H1 (cell line): Measurements from ENCODE around the gene SIX6. TPM values are rescaled to one million over a fixed set of nuclear protein-coding genes. Genes with fewer than 3 reads are reported as not detected.

Source experiments
- CTCF ChIA-PET: fragments of 300-600 bp; sonication (Branson Sonifier 250); formaldehyde crosslinking; loops from one replicate; lab custom pipeline; 2021; ENCODE audit not compliant: partially characterized antibody; lab: Charles Lee
- POLR2A ChIA-PET: fragments of 300-600 bp; sonication (Branson Sonifier 250); formaldehyde crosslinking; loops from one replicate; lab custom pipeline; 2021; ENCODE audit warnings: inconsistent platforms; ENCODE audit not compliant: partially characterized antibody; lab: Charles Lee
- DNase-seq, 2 experiments: peaks; one replicate each; pipeline versions ENCODE4 v3.0.0 to v3.0.0-alpha.2; 2010 to 2022; ENCODE audit warnings: low spot score in 2 of 2, low read depth in 1 of 2, mixed read lengths in 1 of 2
- FAIRE-seq: peaks from 2 replicates; lab custom pipeline; 2011; peaks lifted over from hg19 to GRCh38; lab: Jason Lieb, UNC
- H2AFZ ChIP-seq: 2 replicates; pipeline ENCODE4 v1.8.1; 2012; ENCODE audit warnings: low read length, inconsistent platforms
- H2AK5ac ChIP-seq: 2 replicates; pipeline ENCODE4 v1.6.1; 2013; ENCODE audit warnings: low read depth, low read length
- H2BK120ac ChIP-seq: replicated peaks from 2 replicates; pipeline ENCODE3; 2013; ENCODE audit warnings: low read depth, low read length, inconsistent platforms
- H2BK12ac ChIP-seq: 2 replicates; pipeline ENCODE4 v1.6.1; 2013; ENCODE audit warnings: low read depth, low read length
- H2BK15ac ChIP-seq: 2 replicates; pipeline ENCODE4 v1.6.1; 2013; ENCODE audit warnings: low read length
- H2BK20ac ChIP-seq: 2 replicates; pipeline ENCODE4 v1.6.1; 2013; ENCODE audit warnings: low read length
- H2BK5ac ChIP-seq: 2 replicates; pipeline ENCODE4 v1.6.1; 2013; ENCODE audit warnings: low read depth, low read length
- H3K14ac ChIP-seq: 2 replicates; pipeline ENCODE4 v1.6.1; 2013; ENCODE audit warnings: inconsistent platforms; ENCODE audit not compliant: insufficient read length
- H3K18ac ChIP-seq: 2 replicates; pipeline ENCODE4 v1.6.1; 2013; ENCODE audit warnings: low read length; ENCODE audit errors: extremely low read depth
- H3K23ac ChIP-seq: 2 replicates; pipeline ENCODE4 v1.6.1; 2013; ENCODE audit warnings: inconsistent platforms; ENCODE audit not compliant: insufficient read length
- H3K23me2 ChIP-seq: 2 replicates; pipeline ENCODE4 v1.6.1; 2013; ENCODE audit warnings: low read depth, low read length
- H3K27ac ChIP-seq: 2 replicates; pipeline ENCODE4 v1.6.1; 2011; ENCODE audit warnings: low read depth, low read length, inconsistent platforms
- H3K27me3 ChIP-seq, 4 experiments: replicated peaks in 1 of 4; 1 replicate in 1 of 4; 2 replicates in 3 of 4; pipeline versions ENCODE4 v1.6.1 to v1.8.1; 2011 to 2013; ENCODE audit warnings: low read length in 3 of 4, mild to moderate bottlenecking in 3 of 4, inconsistent platforms in 2 of 4, mixed read lengths in 2 of 4, moderate library complexity in 1 of 4; ENCODE audit not compliant: control insufficient read depth in 3 of 4, insufficient read depth in 3 of 4; ENCODE audit errors: extremely low read depth in 1 of 4
- H3K36me3 ChIP-seq, 4 experiments: 2 replicates each; pipeline versions ENCODE4 v1.6.1 to v1.8.1; 2011 to 2013; ENCODE audit warnings: mild to moderate bottlenecking in 4 of 4, low read length in 3 of 4, moderate library complexity in 2 of 4, control low read depth in 1 of 4, inconsistent platforms in 1 of 4; ENCODE audit not compliant: insufficient read depth in 4 of 4, control insufficient read depth in 2 of 4
- H3K4ac ChIP-seq: replicated peaks from 2 replicates; pipeline ENCODE3; 2013; ENCODE audit warnings: low read length, low read depth, mixed read lengths, inconsistent platforms; ENCODE audit not compliant: insufficient read length
- H3K4me1 ChIP-seq, 4 experiments: replicated peaks in 1 of 4; 1 replicate in 1 of 4; 2 replicates in 3 of 4; pipeline versions ENCODE4 v1.6.1 to v1.8.1; 2011 to 2013; ENCODE audit warnings: low read length in 3 of 4, inconsistent platforms in 2 of 4, mixed read lengths in 1 of 4; ENCODE audit not compliant: insufficient read depth in 4 of 4, control insufficient read depth in 3 of 4
- H3K4me2 ChIP-seq, 2 experiments: 2 replicates each; pipeline versions ENCODE4 v1.6.1 to v1.8.1; 2011 to 2013; ENCODE audit warnings: low read depth in 2 of 2, low read length in 2 of 2, control low read depth in 1 of 2, inconsistent platforms in 1 of 2, mild to moderate bottlenecking in 1 of 2; ENCODE audit not compliant: insufficient read depth in 1 of 2
- H3K4me3 ChIP-seq, 4 experiments: fragments of 200-600, 300-600 bp in 1 of 4; sonication (generic), shearing (Covaris generic), sonication (Bioruptor Twin) in 1 of 4; 2 replicates each; pipeline versions ENCODE4 v1.5.1 to v1.8.1; 2011 to 2016; ENCODE audit warnings: low read length in 4 of 4, low read depth in 3 of 4, control low read depth in 2 of 4, inconsistent platforms in 2 of 4, mild to moderate bottlenecking in 2 of 4, mixed read lengths in 1 of 4, moderate library complexity in 1 of 4; ENCODE audit not compliant: insufficient read depth in 2 of 4; ENCODE audit errors: extremely low read depth in 1 of 4
- H3K56ac ChIP-seq: replicated peaks from 2 replicates; pipeline ENCODE3; 2013; ENCODE audit warnings: low read depth, mild to moderate bottlenecking, mixed read lengths, low read length, inconsistent platforms; ENCODE audit not compliant: insufficient read length
- H3K79me1 ChIP-seq: 2 replicates; pipeline ENCODE4 v1.6.1; 2013; ENCODE audit warnings: low read depth, low read length, control low read depth
- H3K79me2 ChIP-seq, 2 experiments: 2 replicates each; pipeline versions ENCODE4 v1.6.1 to v1.8.1; 2012 to 2013; ENCODE audit warnings: low read length in 2 of 2, mild to moderate bottlenecking in 2 of 2, inconsistent platforms in 1 of 2; ENCODE audit not compliant: insufficient read depth in 2 of 2, control insufficient read depth in 1 of 2
- H3K9ac ChIP-seq, 4 experiments: replicated peaks in 1 of 4; 1 replicate in 1 of 4; 2 replicates in 3 of 4; pipeline versions ENCODE4 v1.6.1 to v1.8.1; 2011 to 2013; ENCODE audit warnings: low read depth in 3 of 4, low read length in 3 of 4, control low read depth in 2 of 4, mild to moderate bottlenecking in 2 of 4, moderate library complexity in 2 of 4, inconsistent platforms in 1 of 4; ENCODE audit errors: extremely low read depth in 1 of 4
- H3K9me3 ChIP-seq, 2 experiments: 2 replicates each; pipeline versions ENCODE4 v1.6.1 to v1.8.1; 2012 to 2013; ENCODE audit warnings: mild to moderate bottlenecking in 2 of 2, moderate library complexity in 2 of 2, control low read depth in 1 of 2, inconsistent platforms in 1 of 2, low read depth in 1 of 2, low read length in 1 of 2, mixed read lengths in 1 of 2; ENCODE audit not compliant: insufficient read depth in 2 of 2
- H4K20me1 ChIP-seq, 2 experiments: replicated peaks in 1 of 2; 2 replicates each; pipeline versions ENCODE3 to v1.8.1; 2011 to 2013; ENCODE audit warnings: inconsistent platforms in 2 of 2, low read length in 2 of 2, mild to moderate bottlenecking in 1 of 2; ENCODE audit not compliant: insufficient read depth in 2 of 2, control insufficient read depth in 1 of 2
- H4K5ac ChIP-seq: 2 replicates; pipeline ENCODE4 v1.6.1; 2013; ENCODE audit warnings: low read length, low read depth, mixed read lengths, inconsistent platforms; ENCODE audit not compliant: insufficient read length
- H4K8ac ChIP-seq: 2 replicates; pipeline ENCODE4 v1.8.0; 2013; ENCODE audit warnings: mild to moderate bottlenecking, moderate library complexity, low read length, inconsistent platforms; ENCODE audit not compliant: insufficient read depth; ENCODE audit errors: extremely low read depth
- H4K91ac ChIP-seq: replicated peaks from 2 replicates; pipeline ENCODE3; 2013; ENCODE audit warnings: low read length, mixed read lengths, inconsistent platforms; ENCODE audit not compliant: insufficient read length
- CBX8 ChIP-seq: fragments of 300-800, 300-1000 bp; sonication (generic); IDR thresholded peaks from 2 replicates; pipeline ENCODE4 v1.7.1; 2016; ENCODE audit warnings: low read depth, low read length, borderline replicate concordance
- KDM1A ChIP-seq: fragments of 200-600, 300-600 bp; sonication (generic); IDR thresholded peaks from 2 replicates; pipeline ENCODE4 v1.7.1; 2016; ENCODE audit warnings: mild to moderate bottlenecking, low read length, borderline replicate concordance
- RNF2 ChIP-seq: fragments of 200-900, 300-1000 bp; sonication (generic); IDR thresholded peaks from 2 replicates; pipeline ENCODE4 v1.7.1; 2016; ENCODE audit warnings: borderline replicate concordance, low read depth, mild to moderate bottlenecking, antibody characterized with exemption, low read length; ENCODE audit not compliant: poor library complexity, severe bottlenecking; ENCODE audit errors: missing control alignments
- SP1 ChIP-seq: IDR thresholded peaks from 2 replicates; pipeline ENCODE4 v1.6.1; 2011; ENCODE audit warnings: low read depth, low read length
- TAF7 ChIP-seq: optimal IDR thresholded peaks from 2 replicates; pipeline ENCODE3; 2011; ENCODE audit warnings: low read depth, mild to moderate bottlenecking, inconsistent platforms, low read length, moderate library complexity, borderline replicate concordance
- WGBS, 2 experiments: shearing (Covaris generic) in 1 of 2; methylation state at CpG; one replicate each; pipeline versions ENCODE4 v1.1.6 to v1.1.7; 2013 to 2015; ENCODE audit warnings: low lambda C conversion rate in 2 of 2, mixed read lengths in 2 of 2, inconsistent platforms in 1 of 2, low coverage in 1 of 2, missing lambda C conversion rate in 1 of 2; ENCODE audit not compliant: insufficient replicate concordance in 2 of 2, insufficient coverage in 1 of 2, insufficient read length in 1 of 2; ENCODE audit errors: extremely low coverage in 1 of 2, missing lambda C conversion rate in 1 of 2; 5-methylcytosine and 5-hydroxymethylcytosine counted together
- polyA plus RNA-seq, 7 experiments: library from polyadenylated mRNA; depleted of rRNA in 3 of 7; stranded (reverse) in 5 of 7; unstranded in 2 of 7; fragments of >200 nt in 5 of 7; fragments of 200-250 nt in 2 of 7; gene quantifications; 1 replicate in 5 of 7; 2 replicates in 1 of 7; 4 replicates in 1 of 7; pipeline versions ENCODE4 v1.2.1 to v1.2.3, GENCODE V29; 2011 to 2013; ENCODE audit warnings: missing spikeins in 2 of 7, mixed read lengths in 2 of 7
- total RNA-seq: library from RNA; stranded (reverse); fragmentation: NEBNext Ultra II Directional; extraction: Animal tissue kit (Norgen Biotek cat#: 25700); gene quantifications from 2 replicates; pipeline ENCODE4 v1.2.1, GENCODE V29; 2021

The SIX6 gene
- total and polyA plus RNA-seq, 2 of the 8 experiments (the other 6 are each of a cell fraction or from before 2014, with no cell fraction given) = 0.03 TPM; not detected in 1

DNA sequence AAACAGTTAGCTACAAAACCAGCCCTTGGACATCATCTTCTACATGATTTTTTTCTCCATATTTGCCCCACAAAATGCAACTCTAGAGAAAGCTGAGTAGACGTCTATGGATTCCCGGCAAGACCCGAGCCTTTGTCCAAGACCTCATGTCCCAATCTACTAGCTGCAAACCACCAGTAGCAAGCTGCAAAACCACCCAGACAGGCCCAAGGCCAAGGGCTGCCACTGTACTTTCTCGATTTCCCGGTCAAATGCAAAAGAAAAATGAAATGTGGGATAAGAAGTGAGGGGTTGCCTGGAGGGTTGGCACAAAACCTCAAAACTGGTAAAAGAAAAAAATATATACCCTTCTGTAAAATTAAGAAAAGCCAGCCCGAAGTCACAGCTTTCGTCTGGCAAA is 2.9 kb upstream of the SIX6 start:
- no peak overlapping the region for H2BK120ac ChIP-seq
- TF ChIP-seq CBX8 = peak; percentile 54; the same call in 1 of the 2 replicates
- TF ChIP-seq SP1 = no peak
- peak; percentile 63 for TF ChIP-seq RNF2
- TF ChIP-seq TAF7 = no peak
- TF ChIP-seq KDM1A = no peak
- no peak overlapping the region for H2AFZ ChIP-seq
- no peak overlapping the region for H2AK5ac ChIP-seq
- H3K18ac ChIP-seq = no peak overlapping the region
- peaks cover 0 to 8% (median 0%) of the 10 kb centered on the region in 4 experiments; a peak in 1 of 8 replicates for H3K36me3 ChIP-seq
- H3K56ac ChIP-seq = no peak overlapping the region
- no peak overlapping the region for H4K5ac ChIP-seq
- no peak overlapping the region for H2BK20ac ChIP-seq
- H3K14ac ChIP-seq = no peak overlapping the region
- no peak overlapping the region for H3K9ac ChIP-seq
- H3K9me3 ChIP-seq = no peaks in the 10 kb centered on the region
- peak overlapping the region in 1 of 4 experiments; percentile 47; a peak in 2 of 8 replicates for H3K4me3 ChIP-seq
- 15% methylated on average over 7 of the region's 7 CpGs; no CpG with 5 or more reads in 1 of the 2 experiments for WGBS, 2 experiments
- H3K4ac ChIP-seq = no peak overlapping the region
- ChIA-PET CTCF (interaction anchor here (0.6 to 2.3 kb wide), 10 partner anchors 9 to 450 kb away, joined by 3 to 8 read pairs (median 4); no protein-coding TSS in a partner anchor), POLR2A (interaction anchor here (1.5 kb wide), 1 partner anchor 10 kb away, joined by 5 read pairs; no protein-coding TSS in a partner anchor)
- peaks cover 57 to 76% (median 67%) of the 10 kb centered on the region in 4 experiments for H3K27me3 ChIP-seq
- H3K4me2 ChIP-seq = peak overlapping the region; percentile 67 to 78
- H3K79me1 ChIP-seq = no peaks in the 10 kb centered on the region
- H4K8ac ChIP-seq = no peak overlapping the region; the same call in 1 of the 2 replicates
- H2BK15ac ChIP-seq = no peak overlapping the region
- H2BK12ac ChIP-seq = no peak overlapping the region; the same call in 1 of the 2 replicates
- DNase-seq (no peak), FAIRE-seq (no peak)
- H2BK5ac ChIP-seq = no peak overlapping the region
- no peaks in the 10 kb centered on the region for H3K79me2 ChIP-seq
- H3K27ac ChIP-seq = no peak overlapping the region
- H4K20me1 ChIP-seq = peaks cover 0 to 20% of the 10 kb centered on the region in 2 experiments
- H3K23ac ChIP-seq = no peak overlapping the region
- H3K4me1 ChIP-seq = peaks cover 13 to 38% (median 22%) of the 10 kb centered on the region in 4 experiments
- no peak overlapping the region for H4K91ac ChIP-seq
- peaks cover 7% of the 10 kb centered on the region; the same call in 1 of the 2 replicates for H3K23me2 ChIP-seq
